Skin epidermis (tissue), 12 donors: ENCODE results near the gene AIDA.
A peak's percentile ranks its signal among the peaks of the same experiment; 100 is the strongest.
"Not testable (repeated sequence)": the region's sequence is repeated elsewhere in the genome, so short reads cannot be mapped to it uniquely, and the experiment has no call there.

ENCODE experiments used
- H3K27ac ChIP-seq, 21 experiments: fragments of 200-600 bp; sonication (generic) in 11 of 21; one replicate each; pipeline ENCODE4 v1.5.0; 2020; ENCODE audit warnings: mild to moderate bottlenecking in 3 of 21, inconsistent platforms in 2 of 21, moderate library complexity in 2 of 21
- H3K4me3 ChIP-seq, 7 experiments: fragments of 200-600 bp; sonication (generic) in 2 of 7; one replicate each; pipeline ENCODE4 v1.5.0; 2020; ENCODE audit warnings: inconsistent platforms in 2 of 7, mild to moderate bottlenecking in 2 of 7, moderate library complexity in 1 of 7

The AIDA gene

GRCh38 chr1:222716393-222716792 lies 4.1 kb upstream of the AIDA start:
- H3K27ac ChIP-seq = no peak overlapping the region
- H3K4me3 ChIP-seq = no peak overlapping the region

- Histone ChIP-seq H3K27ac (peak overlapping the region; percentile 87 to 100 (median 98)), H3K4me3 (peak overlapping the region; percentile 60 to 93 (median 80))
Measured at GRCh38 chr1:222713091-222713961, 1.0 kb upstream of the AIDA start.

- H3K27ac ChIP-seq = peak overlapping the region; percentile 87 to 100 (median 98)
- H3K4me3 ChIP-seq = peak overlapping the region; percentile 60 to 93 (median 80)
Measured at GRCh38 chr1:222711319-222712252, 705 bp downstream of the AIDA start.

GRCh38 chr1:222709700-222710153 lies 2.6 kb downstream of the AIDA start:
- no peak overlapping the region for H3K27ac ChIP-seq
- no peak overlapping the region for H3K4me3 ChIP-seq

GRCh38 chr1:222706815-222707214 lies 5.5 kb downstream of the AIDA start:
- Histone ChIP-seq H3K27ac (no peak overlapping the region), H3K4me3 (no peak overlapping the region)

- Histone ChIP-seq H3K27ac (no peak overlapping the region), H3K4me3 (no peak overlapping the region)
Measured at GRCh38 chr1:222704260-222704659, 8.0 kb downstream of the AIDA start.

GRCh38 chr1:222702210-222702609 lies 10.1 kb downstream of the AIDA start:
- H3K27ac ChIP-seq = no peak overlapping the region
- H3K4me3 ChIP-seq = no peak overlapping the region

GRCh38 chr1:222697826-222698225 lies 14.5 kb downstream of the AIDA start:
- no peak overlapping the region for H3K4me3 ChIP-seq
- peak overlapping the region in 1 of 21 experiments; percentile 43 for H3K27ac ChIP-seq

GRCh38 chr1:222697203-222697602 lies 15.1 kb downstream of the AIDA start:
- no peak overlapping the region for H3K4me3 ChIP-seq
- H3K27ac ChIP-seq = peak overlapping the region in 1 of 21 experiments; percentile 43

- H3K27ac ChIP-seq = peak overlapping the region in 1 of 21 experiments; percentile 43
- H3K4me3 ChIP-seq = no peak overlapping the region
Measured at GRCh38 chr1:222696741-222697140, 15.6 kb downstream of the AIDA start.

GRCh38 chr1:222694927-222695326 lies 17.4 kb downstream of the AIDA start:
- Histone ChIP-seq H3K4me3 (no peak overlapping the region), H3K27ac (no peak overlapping the region)

GRCh38 chr1:222691016-222691415 lies 21.3 kb downstream of the AIDA start:
- Histone ChIP-seq H3K4me3 (no peak overlapping the region), H3K27ac (no peak overlapping the region)

GRCh38 chr1:222680080-222680479 lies 32.2 kb downstream of the AIDA start:
- H3K27ac ChIP-seq = no peak overlapping the region

GRCh38 chr1:222670110-222670509 lies 42.2 kb downstream of the AIDA start:
- Histone ChIP-seq H3K4me3 (no peak overlapping the region), H3K27ac (no peak overlapping the region)

More at GRCh38 chr1:222680080-222680479, 32.2 kb downstream of the AIDA start:
- no peak overlapping the region for H3K4me3 ChIP-seq

- H3K27ac ChIP-seq, H3K4me3 ChIP-seq: not testable (repeated sequence)
Measured at GRCh38 chr1:222669107-222669506, 43.2 kb downstream of the AIDA start.

GRCh38 chr1:222668184-222668583 lies 44.1 kb downstream of the AIDA start:
- not testable (repeated sequence) for H3K4me3 ChIP-seq, H3K27ac ChIP-seq

GRCh38 chr1:222665964-222666363 lies 46.3 kb downstream of the AIDA start:
- Histone ChIP-seq H3K27ac (no peak overlapping the region), H3K4me3 (no peak overlapping the region)

- H3K4me3 ChIP-seq = no peak overlapping the region
- H3K27ac ChIP-seq = no peak overlapping the region
Measured at GRCh38 chr1:222663431-222663934, 48.8 kb downstream of the AIDA start.

- Histone ChIP-seq H3K4me3 (no peak overlapping the region), H3K27ac (no peak overlapping the region)
Measured at GRCh38 chr1:222657899-222658298, 54.4 kb downstream of the AIDA start.
